Adrenal gland (tissue), 5 donors: ENCODE data around the gene DGLUCY.
"Not testable (repeated sequence)": the region's sequence is repeated elsewhere in the genome, so short reads cannot be mapped to it uniquely, and the experiment has no call there.

ENCODE experiments used
- CTCF ChIP-seq, 6 experiments: fragments of 450-650 bp in 4 of 6; fragments of 200-600 bp in 2 of 6; sonication (generic) in 1 of 6; IDR thresholded peaks; 1 replicate in 5 of 6; 2 replicates in 1 of 6; pipeline versions ENCODE4 v1.5.1 to v1.8.0; 2016 to 2021; ENCODE audit warnings: antibody characterized with exemption in 6 of 6, mild to moderate bottlenecking in 2 of 6, moderate library complexity in 1 of 6
- POLR2A ChIP-seq, 2 donors: fragments of 450-650 bp; IDR thresholded peaks; one replicate each; pipeline ENCODE4 v1.6.1; 2017; ENCODE audit warnings: antibody characterized with exemption in 2 of 2, mild to moderate bottlenecking in 2 of 2, moderate library complexity in 1 of 2
- donor health status: DM: no; HTN: no; CAD: no.

GRCh38 chr14:91226360-91226759 lies 112.5 kb downstream of the DGLUCY start:
- not testable (repeated sequence) for TF ChIP-seq CTCF, POLR2A (IDR thresholded peaks at IDR 0.05)
